ENCODE data around the gene MAP3K6.

DNA sequence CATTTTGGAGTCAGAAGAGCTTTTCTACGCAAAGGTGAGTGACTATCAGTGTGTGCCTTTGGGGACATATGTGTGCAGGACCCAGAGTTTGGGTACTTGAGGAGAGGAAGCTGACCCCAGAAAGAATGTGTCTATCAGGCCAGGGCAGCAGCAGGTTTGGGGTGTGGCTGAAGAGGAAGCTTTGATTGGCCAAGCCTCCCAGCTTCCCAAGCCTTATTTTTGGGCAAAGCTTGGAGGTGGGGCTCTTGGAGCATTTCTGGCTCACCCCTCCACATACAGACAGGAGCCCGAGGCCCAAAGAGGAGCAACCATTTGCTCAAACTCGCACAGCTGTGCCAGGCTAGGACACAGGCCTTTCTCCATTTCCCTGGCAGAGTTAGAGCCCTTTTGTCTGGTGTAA lies 30.3 kb upstream of the MAP3K6 start:
- no peak for TF ChIP-seq POLR2A (IDR thresholded peaks at IDR 0.05; ENCODE audit: low read depth, low read length)
- TF ChIP-seq POU2F2 (IDR thresholded peaks at IDR 0.05; ENCODE audit: low read depth, low read length): no peak
- no peak for TF ChIP-seq TAF1 (IDR thresholded peaks at IDR 0.05; ENCODE audit: low read depth, low read length)
- no peak for TF ChIP-seq POLR2AphosphoS5 (IDR thresholded peaks at IDR 0.05; ENCODE audit: low read depth, low read length)

Measured in GM12891 (cell line).